ENCODE data around the gene IQCH.

DNA sequence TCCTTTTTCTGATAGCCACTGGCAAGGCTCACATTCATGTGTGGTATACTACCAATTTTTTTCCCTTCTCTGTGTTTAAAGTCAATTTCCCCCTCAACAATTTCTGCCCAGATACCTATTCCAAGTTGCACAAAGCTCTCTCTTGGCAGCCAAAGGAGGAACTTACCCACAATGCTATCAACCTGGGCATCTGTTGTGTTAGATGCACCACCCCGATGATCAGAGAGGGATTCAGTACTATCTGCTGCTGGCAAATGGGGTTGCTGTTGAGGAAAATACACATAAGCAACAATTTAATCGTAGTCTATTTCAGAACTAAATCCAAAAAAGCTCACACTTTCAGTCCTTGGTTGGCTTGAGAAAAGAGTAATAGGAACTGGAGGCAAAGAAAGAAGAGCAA is 46.2 kb upstream of the IQCH start:
- TF ChIP-seq FOXM1 (IDR thresholded peaks at IDR 0.05; ENCODE audit: borderline replicate concordance): no peak
- TF ChIP-seq, protein P1, sequence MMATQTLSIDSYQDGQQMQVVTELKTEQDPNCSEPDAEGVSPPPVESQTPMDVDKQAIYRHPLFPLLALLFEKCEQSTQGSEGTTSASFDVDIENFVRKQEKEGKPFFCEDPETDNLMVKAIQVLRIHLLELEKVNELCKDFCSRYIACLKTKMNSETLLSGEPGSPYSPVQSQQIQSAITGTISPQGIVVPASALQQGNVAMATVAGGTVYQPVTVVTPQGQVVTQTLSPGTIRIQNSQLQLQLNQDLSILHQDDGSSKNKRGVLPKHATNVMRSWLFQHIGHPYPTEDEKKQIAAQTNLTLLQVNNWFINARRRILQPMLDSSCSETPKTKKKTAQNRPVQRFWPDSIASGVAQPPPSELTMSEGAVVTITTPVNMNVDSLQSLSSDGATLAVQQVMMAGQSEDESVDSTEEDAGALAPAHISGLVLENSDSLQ (IDR thresholded peaks at IDR 0.05): no peak
- no peak for TF ChIP-seq CTBP1 (IDR thresholded peaks at IDR 0.05; ENCODE audit: borderline replicate concordance)
- TF ChIP-seq ELF4 (IDR thresholded peaks at IDR 0.05): no peak
- no peak for TF ChIP-seq FOXK2 (IDR thresholded peaks at IDR 0.05)
- no peak for TF ChIP-seq ARNT (IDR thresholded peaks at IDR 0.05)
- TF ChIP-seq TARDBP (IDR thresholded peaks at IDR 0.05): no peak
- no peak for TF ChIP-seq FOXA1 (IDR thresholded peaks at IDR 0.05)
- TF ChIP-seq SUZ12 (IDR thresholded peaks at IDR 0.05): no peak
- TF ChIP-seq NFRKB (IDR thresholded peaks at IDR 0.05): no peak
